Erythroblast (primary cell): ENCODE data around the gene IFIT2.
"Not testable (repeated sequence)": the region's sequence is repeated elsewhere in the genome, so short reads cannot be mapped to it uniquely, and the experiment has no call there.

Experiments
- DNase-seq, 2 experiments: peaks; one replicate each; lab custom pipeline; 2025; lab: John Stamatoyannopoulos, UW
- GATA1 ChIP-seq: IDR thresholded peaks from 2 replicates; pipeline ENCODE4 v1.6.1; 2011; ENCODE audit warnings: low read depth, mild to moderate bottlenecking, control low read depth, low read length, moderate library complexity
- POLR2A ChIP-seq: IDR thresholded peaks from 2 replicates; pipeline ENCODE4 v1.6.1; 2011; ENCODE audit warnings: mild to moderate bottlenecking, low read length

The IFIT2 gene

GRCh38 chr10:89308736-89309135, 6.9 kb downstream of the IFIT2 start:
- TF ChIP-seq GATA1: no peak
- TF ChIP-seq POLR2A: no peak
- DNase-seq: no peak

GRCh38 chr10:89309156-89310055, 7.6 kb downstream of the IFIT2 start:
- DNase-seq: no peak
- no peak for TF ChIP-seq GATA1
- TF ChIP-seq POLR2A: no peak

- TF ChIP-seq POLR2A (no peak), GATA1 (no peak)
- no peak for DNase-seq
These were observed 8.4 kb downstream of the IFIT2 start for GRCh38 chr10:89310056-89310893.

- DNase-seq: no peak
- TF ChIP-seq GATA1 (no peak), POLR2A (no peak)
These were observed 11.1 kb downstream of the IFIT2 start for GRCh38 chr10:89312973-89313372.

GRCh38 chr10:89314676-89315075, 12.8 kb downstream of the IFIT2 start:
- no peak for TF ChIP-seq POLR2A
- no peak for DNase-seq

GRCh38 chr10:89318047-89318446, 16.2 kb downstream of the IFIT2 start:
- not testable (repeated sequence) for DNase-seq

- not testable (repeated sequence) for DNase-seq
These were observed 23.2 kb downstream of the IFIT2 start for GRCh38 chr10:89325081-89325480.

GRCh38 chr10:89325856-89326255, 24.0 kb downstream of the IFIT2 start:
- not testable (repeated sequence) for DNase-seq

GRCh38 chr10:89327803-89328441, 26.1 kb downstream of the IFIT2 start, which contains the start of gene IFIT3:
IFIT3 (plus strand) TSS chr10:89327997; CDS start chr10:89328074, 77 bp downstream.
- TF ChIP-seq GATA1: no peak
- TF ChIP-seq POLR2A: peak; percentile 73
- peak; percentile 82 to 90 for DNase-seq

- TF ChIP-seq GATA1 (no peak), POLR2A (no peak)
- DNase-seq: no peak
These were observed 27.3 kb downstream of the IFIT2 start for GRCh38 chr10:89329151-89329550.

GRCh38 chr10:89330014-89330413, 28.2 kb downstream of the IFIT2 start:
- DNase-seq: not testable (repeated sequence)

- DNase-seq: no peak
- TF ChIP-seq POLR2A (no peak), GATA1 (no peak)
These were observed 28.8 kb downstream of the IFIT2 start for GRCh38 chr10:89330537-89331212.

GRCh38 chr10:89331487-89332122, 29.8 kb downstream of the IFIT2 start:
- not testable (repeated sequence) for DNase-seq
